HepG2 (cell line): ENCODE data around the gene TIRAP. TPM values are rescaled to one million over a fixed set of nuclear protein-coding genes. Genes with fewer than 3 reads are reported as not detected.

Experiments
- ATAC-seq: fragments of 200-7000 bp; cut with Tn5 transposase; 3 replicates; pipeline ENCODE4 v1.9.1; 2020; ENCODE audit warnings: mild to moderate bottlenecking, moderate library complexity
- BruUV-seq: library from RNA; stranded (reverse); fragments of 400-500 nt; replicated peaks from 2 replicates; lab custom pipeline; 2021; lab: Mats Ljungman, UMichigan
- CTCF ChIA-PET: fragments of 300-600 bp; formaldehyde crosslinking; extraction: SDS; loops from one replicate; lab custom pipeline; 2021; ENCODE audit warnings: low total read pairs, inconsistent platforms, low intra/inter-chr PET ratio; lab: Yijun Ruan, JAX
- POLR2A ChIA-PET: fragments of 350-600 bp; sonication (Branson Sonifier 250); formaldehyde crosslinking; loops from one replicate; lab custom pipeline; 2020; ENCODE audit warnings: antibody characterized with exemption, inconsistent platforms; lab: Yijun Ruan, JAX
- DNase-seq: peaks from one replicate; pipeline ENCODE4 v3.0.0-alpha.2; 2015; ENCODE audit warnings: low spot score
- FAIRE-seq: peaks from 3 replicates; lab custom pipeline; 2011; peaks lifted over from hg19 to GRCh38; lab: Jason Lieb, UNC
- H2AFZ ChIP-seq: one replicate; pipeline ENCODE4 v1.6.1; 2011; ENCODE audit warnings: low read length, inconsistent platforms
- H3K27ac ChIP-seq: fragments of 300-600 bp; 3 replicates; pipeline ENCODE4 v1.8.0; 2011; ENCODE audit warnings: mixed run types, mild to moderate bottlenecking, mixed read lengths, low read length, inconsistent platforms; ENCODE audit not compliant: insufficient read depth; ENCODE audit errors: extremely low read length
- H3K27me3 ChIP-seq, 2 experiments: fragments of 200-600 bp in 1 of 2; 2 replicates in 1 of 2; 3 replicates in 1 of 2; pipeline versions ENCODE4 v1.6.0 to v1.8.0; 2011; ENCODE audit warnings: low read length in 2 of 2, mild to moderate bottlenecking in 2 of 2, moderate library complexity in 2 of 2, inconsistent platforms in 1 of 2; ENCODE audit not compliant: insufficient read depth in 2 of 2, control insufficient read depth in 1 of 2
- H3K36me3 ChIP-seq, 2 experiments: fragments of 200-600 bp in 1 of 2; replicated peaks in 1 of 2; 2 replicates in 1 of 2; 3 replicates in 1 of 2; pipeline versions ENCODE4 v1.5.1 to v1.8.0; 2011; ENCODE audit warnings: low read length in 2 of 2, inconsistent platforms in 1 of 2; ENCODE audit not compliant: insufficient read depth in 2 of 2, control insufficient read depth in 1 of 2
- H3K4me1 ChIP-seq: 2 replicates; pipeline ENCODE4 v1.5.1; 2012; ENCODE audit warnings: low read length, inconsistent platforms; ENCODE audit not compliant: insufficient read depth
- H3K4me2 ChIP-seq: 2 replicates; pipeline ENCODE4 v1.6.0; 2011; ENCODE audit warnings: low read depth, low read length, inconsistent platforms
- H3K4me3 ChIP-seq, 3 experiments: fragments of 200-600 bp in 1 of 3; sonication (generic), shearing (Covaris generic) in 1 of 3; replicated peaks in 1 of 3; 2 replicates each; pipeline ENCODE4 v1.5.1; 2011 to 2016; ENCODE audit warnings: low read length in 3 of 3, inconsistent platforms in 2 of 3, low read depth in 2 of 3, mild to moderate bottlenecking in 2 of 3, control low read depth in 1 of 3, mixed read lengths in 1 of 3; ENCODE audit not compliant: insufficient read depth in 1 of 3
- H3K79me2 ChIP-seq: one replicate; pipeline ENCODE4 v1.6.1; 2011; ENCODE audit warnings: low read length, inconsistent platforms; ENCODE audit not compliant: insufficient read depth
- H3K9ac ChIP-seq: 2 replicates; pipeline ENCODE4 v1.6.0; 2011; ENCODE audit warnings: mild to moderate bottlenecking, low read depth, low read length, inconsistent platforms; ENCODE audit not compliant: insufficient read depth
- H3K9me3 ChIP-seq: 2 replicates; pipeline ENCODE4 v1.5.1; 2012; ENCODE audit warnings: mild to moderate bottlenecking, low read length
- H4K20me1 ChIP-seq: 2 replicates; pipeline ENCODE4 v1.6.0; 2011; ENCODE audit warnings: inconsistent platforms, mild to moderate bottlenecking, low read length, moderate library complexity; ENCODE audit not compliant: insufficient read depth
- ARID4A ChIP-seq: sonication (generic); formaldehyde crosslinking; IDR thresholded peaks from 2 replicates; pipeline ENCODE4 v1.5.0; 2020; ENCODE audit warnings: mild to moderate bottlenecking, missing genetic modification reagents, borderline replicate concordance
- BORCS8-MEF2B ChIP-seq: sonication (generic); formaldehyde crosslinking; IDR thresholded peaks from 2 replicates; pipeline ENCODE4 v1.8.0; 2022; ENCODE audit warnings: mild to moderate bottlenecking, missing genetic modification reagents
- EP300 ChIP-seq, 3 experiments: sonication (generic) in 1 of 3; formaldehyde crosslinking in 1 of 3; IDR thresholded peaks; 2 replicates each; pipeline versions ENCODE4 v1.5.1 to v1.6.1; 2011 to 2020; ENCODE audit warnings: low read depth in 2 of 3, low read length in 2 of 3, borderline replicate concordance in 1 of 3, improper control_type of control experiment in 1 of 3, mild to moderate bottlenecking in 1 of 3, missing genetic modification reagents in 1 of 3, moderate library complexity in 1 of 3
- HNF4A ChIP-seq: sonication (generic); formaldehyde crosslinking; IDR thresholded peaks from 2 replicates; pipeline ENCODE4 v1.4.0; 2020; ENCODE audit warnings: missing genetic modification reagents
- JDP2 ChIP-seq: sonication (generic); formaldehyde crosslinking; IDR thresholded peaks from 2 replicates; pipeline ENCODE4 v1.8.1; 2022; ENCODE audit warnings: missing genetic modification reagents, borderline replicate concordance
- PAXIP1 ChIP-seq: sonication (generic); formaldehyde crosslinking; conservative IDR thresholded peaks from 2 replicates; pipeline ENCODE4 v1.4.0; 2020; ENCODE audit warnings: mild to moderate bottlenecking, missing genetic modification reagents, moderate library complexity
- PPARG ChIP-seq: conservative IDR thresholded peaks from 2 replicates; pipeline ENCODE4 v1.6.1; 2016; ENCODE audit warnings: missing biosample characterization, missing genetic modification reagents
- RXRB ChIP-seq: IDR thresholded peaks from 2 replicates; pipeline ENCODE4 v1.6.1; 2016; ENCODE audit warnings: borderline replicate concordance, missing genetic modification reagents, missing compliant biosample characterization
- SKI ChIP-seq: fragments of 450-650 bp; IDR thresholded peaks from one replicate; pipeline ENCODE4 v1.6.1; 2018; ENCODE audit warnings: mild to moderate bottlenecking; ENCODE audit not compliant: partially characterized antibody
- ZNF431 ChIP-seq: sonication (generic); formaldehyde crosslinking; IDR thresholded peaks from 2 replicates; pipeline ENCODE4 v1.9.0; 2022; ENCODE audit warnings: missing genetic modification reagents, low read depth, mild to moderate bottlenecking, borderline replicate concordance
- ZNF746 ChIP-seq: sonication (generic); formaldehyde crosslinking; IDR thresholded peaks from 2 replicates; pipeline ENCODE4 v1.8.0; 2022; ENCODE audit warnings: mild to moderate bottlenecking, missing genetic modification reagents
- ZNF770 ChIP-seq: sonication (generic); formaldehyde crosslinking; IDR thresholded peaks from 2 replicates; pipeline ENCODE4 v1.5.0; 2020; ENCODE audit warnings: mild to moderate bottlenecking, missing genetic modification reagents
- WGBS: methylation state at CpG from one replicate; pipeline ENCODE4 v1.1.6; 2017; ENCODE audit warnings: low lambda C conversion rate; 5-methylcytosine and 5-hydroxymethylcytosine counted together
- in situ Hi-C: cut with HindIII; loops from 2 replicates; pipeline ENCODE4 v1.10.0; 2017; ENCODE audit warnings: low pct_unique_long_range_greater_than_20kb; ENCODE audit not compliant: extremely low pct_ligation_motif_present
- intact Hi-C: fragments of 100-400 bp; cut with micrococcal nuclease; formaldehyde crosslinking; loops from one replicate; pipeline ENCODE4 v1.10.0; 2022; ENCODE audit not compliant: unreplicated experiment
- polyA plus RNA-seq, 8 experiments: library from polyadenylated mRNA; depleted of rRNA in 3 of 8; stranded (reverse) in 7 of 8; unstranded in 1 of 8; fragments of >200 nt; fragmentation: Illumina TruSeq in 4 of 8; extraction: Trizol in 4 of 8; gene quantifications; 2 replicates each; pipeline versions ENCODE4 v1.2.1 to v1.2.3, GENCODE V29; 2011 to 2016; ENCODE audit warnings: low read depth in 4 of 8, missing spikeins in 1 of 8, mixed read lengths in 1 of 8; ENCODE audit not compliant: insufficient read depth in 1 of 8
- total RNA-seq, 5 experiments: library from RNA; depleted of rRNA; stranded (reverse); fragments of >200 nt; fragmentation: Illumina TruSeq; extraction: Trizol; gene quantifications; 2 replicates each; pipeline ENCODE4 v1.2.3, GENCODE V29; 2016; ENCODE audit warnings: low read depth in 1 of 5

TIRAP gene
- total and polyA plus RNA-seq, 2 of the 13 experiments (the other 11 are each of a cell fraction or from before 2014, with no cell fraction given) = 5.4 to 5.7 TPM

- Histone ChIP-seq H3K4me3 (no peak overlapping the region; a peak in 1 of 6 replicates), H3K9ac (no peak overlapping the region), H3K4me2 (peak overlapping the region; percentile 48), H3K79me2 (no peaks in the 10 kb centered on the region), H3K36me3 (peaks cover 9 to 35% of the 10 kb centered on the region in 2 experiments; a peak in 4 of 5 replicates), H4K20me1 (no peaks in the 10 kb centered on the region), H3K27ac (no peak overlapping the region), H3K4me1 (peaks cover 29% of the 10 kb centered on the region), H2AFZ (no peak overlapping the region), H3K9me3 (no peaks in the 10 kb centered on the region), H3K27me3 (no peaks in the 10 kb centered on the region)
- in situ Hi-C loops = no loop called here
- peak; percentile 65; the same call in 2 of the 3 replicates for ATAC-seq
- intact Hi-C loops = no loop called here
- CTCF ChIA-PET = no interaction called here
- POLR2A ChIA-PET = interaction anchor here (1.2 to 1.8 kb wide), 2 partner anchors 18 to 20 kb away, joined by 3 to 8 read pairs; partner anchors contain the start of gene ST3GAL4
- peak; percentile 40 for FAIRE-seq
- no TSS peak for BruUV-seq
- DNase-seq = no peak
- 31% methylated on average over 4 of the region's 4 CpGs for WGBS
- TF ChIP-seq PPARG (CRISPR knock-in tag) (peak; percentile 88), PAXIP1 (CRISPR knock-in tag) (0 out of 2 replicates have a peak, but pooled peaks have one; percentile 16), BORCS8-MEF2B (CRISPR knock-in tag) (0 out of 2 replicates have a peak, but pooled peaks have one; percentile 7), EP300 (IDR thresholded peaks at IDR 0.05; ENCODE audit: low read depth in 2 of 2, low read length in 2 of 2) (peak in 1 of 2 experiments; percentile 32; a peak in 1 of 4 replicates), EP300 (CRISPR knock-in tag; IDR thresholded peaks at IDR 0.05; ENCODE audit: borderline replicate concordance) (no peak), ARID4A (CRISPR knock-in tag) (peak; percentile 16; the same call in 1 of the 2 replicates), ZNF746 (CRISPR knock-in tag) (no peak), JDP2 (CRISPR knock-in tag) (no peak), ZNF770 (CRISPR knock-in tag) (peak; percentile 46; the same call in 1 of the 2 replicates), RXRB (peak; percentile 61), SKI (no peak), HNF4A (peak; percentile 6; the same call in 1 of the 2 replicates), ZNF431 (CRISPR knock-in tag) (no peak)
These were observed 54.2 kb downstream of the TIRAP start for GRCh38 chr11:126337126-126337473.
